Measurements from ENCODE around the gene WIPF1.

The WIPF1 gene

GRCh38 chr2:174527101-174527721, 70.4 kb downstream of the WIPF1 start:
- Mint-ChIP-seq H3K4me3 (no peak overlapping the region), H3K36me3 (peaks cover 13% of the 10 kb centered on the region), H3K27ac (no peak overlapping the region), H3K4me1 (peaks cover 14% of the 10 kb centered on the region), H3K27me3 (no peaks in the 10 kb centered on the region), H3K9me3 (peaks cover 11% of the 10 kb centered on the region)
- no peak for ATAC-seq

DNA sequence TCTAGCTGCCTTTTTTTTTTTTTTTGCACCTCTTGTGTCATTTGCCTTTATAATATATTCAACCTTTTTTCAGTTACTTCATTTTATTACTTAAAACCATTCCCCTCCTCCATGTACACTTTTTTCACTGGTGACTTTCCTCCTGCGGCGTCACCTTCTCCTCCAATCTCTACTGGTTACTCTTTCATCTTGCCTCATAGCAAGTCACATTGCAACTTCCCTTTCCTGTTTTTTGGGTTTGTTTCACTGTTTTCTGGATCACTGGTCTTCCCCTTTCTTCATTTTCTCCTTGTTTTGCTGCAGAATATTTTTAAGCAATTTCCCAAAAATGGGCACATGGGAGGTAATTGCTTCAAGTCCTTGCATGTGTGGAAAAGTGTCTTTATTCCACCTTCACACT, 73.1 kb downstream of the WIPF1 start:
- no peak for ATAC-seq
- H3K27me3 Mint-ChIP-seq: no peaks in the 10 kb centered on the region
- H3K36me3 Mint-ChIP-seq: peaks cover 13% of the 10 kb centered on the region
- H3K4me3 Mint-ChIP-seq: no peak overlapping the region
- peaks cover 14% of the 10 kb centered on the region for H3K4me1 Mint-ChIP-seq
- no peak overlapping the region for H3K27ac Mint-ChIP-seq
- H3K9me3 Mint-ChIP-seq: peaks cover 11% of the 10 kb centered on the region

DNA sequence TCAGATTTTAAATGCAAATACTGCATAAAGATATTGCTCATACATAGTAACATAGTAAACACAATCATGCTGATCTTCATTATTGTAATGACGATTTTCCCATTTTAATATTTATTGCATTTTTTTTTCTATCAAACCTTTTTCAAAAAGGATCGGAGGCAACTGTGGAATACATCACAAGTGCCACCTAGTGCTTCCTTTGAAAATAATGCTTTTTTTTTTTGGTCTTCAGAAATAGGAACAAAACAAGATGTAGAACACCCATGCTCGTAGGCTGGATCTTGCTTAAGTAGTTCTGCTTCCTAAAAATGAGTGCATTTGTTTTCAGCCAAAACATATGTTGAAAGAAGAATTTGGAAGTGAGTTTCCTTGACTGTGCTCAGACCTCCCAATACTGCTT, 75.1 kb downstream of the WIPF1 start:
- H3K36me3 Mint-ChIP-seq: peaks cover 5% of the 10 kb centered on the region
- no peak overlapping the region for H3K4me3 Mint-ChIP-seq
- H3K4me1 Mint-ChIP-seq: peaks cover 17% of the 10 kb centered on the region
- peaks cover 7% of the 10 kb centered on the region for H3K9me3 Mint-ChIP-seq
- no peak overlapping the region for H3K27ac Mint-ChIP-seq
- no peak for ATAC-seq
- H3K27me3 Mint-ChIP-seq: no peaks in the 10 kb centered on the region

GRCh38 chr2:174518395-174518794, 79.2 kb downstream of the WIPF1 start:
- no peak for ATAC-seq
- no peaks in the 10 kb centered on the region for H3K27me3 Mint-ChIP-seq
- H3K27ac Mint-ChIP-seq: no peak overlapping the region
- no peaks in the 10 kb centered on the region for H3K36me3 Mint-ChIP-seq
- H3K4me1 Mint-ChIP-seq: peaks cover 16% of the 10 kb centered on the region
- no peak overlapping the region for H3K4me3 Mint-ChIP-seq
- no peaks in the 10 kb centered on the region for H3K9me3 Mint-ChIP-seq

GRCh38 chr2:174516501-174517378, 80.9 kb downstream of the WIPF1 start:
- Mint-ChIP-seq H3K27me3 (no peaks in the 10 kb centered on the region), H3K9me3 (peaks cover 2% of the 10 kb centered on the region), H3K4me3 (peak overlapping the region; percentile 30), H3K27ac (peak overlapping the region; percentile 48), H3K4me1 (peaks cover 16% of the 10 kb centered on the region), H3K36me3 (no peaks in the 10 kb centered on the region)
- peak; percentile 75 for ATAC-seq

DNA sequence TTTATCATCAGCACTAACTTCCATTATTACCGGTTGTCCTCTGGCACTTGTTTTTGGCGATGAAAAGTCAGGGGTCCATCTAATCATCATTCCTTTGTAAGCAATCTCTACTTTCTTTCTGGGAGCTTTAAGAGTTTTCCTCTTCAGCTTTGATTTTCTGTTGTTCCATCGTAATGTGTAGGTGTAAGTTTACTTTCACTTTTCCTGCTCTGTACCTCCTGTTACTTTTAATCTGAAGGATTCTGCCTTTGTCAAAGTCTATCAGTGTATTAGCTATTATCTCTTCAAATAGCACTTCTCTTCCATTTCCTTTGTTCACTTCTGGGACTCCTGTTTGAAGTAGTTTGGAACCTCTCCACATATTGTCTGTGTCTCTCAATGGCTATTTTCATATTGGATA, 85.3 kb downstream of the WIPF1 start:
- H3K27ac Mint-ChIP-seq: no peak overlapping the region
- H3K9me3 Mint-ChIP-seq: peaks cover 10% of the 10 kb centered on the region
- no peak for ATAC-seq
- no peaks in the 10 kb centered on the region for H3K27me3 Mint-ChIP-seq
- peaks cover 11% of the 10 kb centered on the region for H3K36me3 Mint-ChIP-seq
- H3K4me1 Mint-ChIP-seq: peaks cover 12% of the 10 kb centered on the region
- no peak overlapping the region for H3K4me3 Mint-ChIP-seq

DNA sequence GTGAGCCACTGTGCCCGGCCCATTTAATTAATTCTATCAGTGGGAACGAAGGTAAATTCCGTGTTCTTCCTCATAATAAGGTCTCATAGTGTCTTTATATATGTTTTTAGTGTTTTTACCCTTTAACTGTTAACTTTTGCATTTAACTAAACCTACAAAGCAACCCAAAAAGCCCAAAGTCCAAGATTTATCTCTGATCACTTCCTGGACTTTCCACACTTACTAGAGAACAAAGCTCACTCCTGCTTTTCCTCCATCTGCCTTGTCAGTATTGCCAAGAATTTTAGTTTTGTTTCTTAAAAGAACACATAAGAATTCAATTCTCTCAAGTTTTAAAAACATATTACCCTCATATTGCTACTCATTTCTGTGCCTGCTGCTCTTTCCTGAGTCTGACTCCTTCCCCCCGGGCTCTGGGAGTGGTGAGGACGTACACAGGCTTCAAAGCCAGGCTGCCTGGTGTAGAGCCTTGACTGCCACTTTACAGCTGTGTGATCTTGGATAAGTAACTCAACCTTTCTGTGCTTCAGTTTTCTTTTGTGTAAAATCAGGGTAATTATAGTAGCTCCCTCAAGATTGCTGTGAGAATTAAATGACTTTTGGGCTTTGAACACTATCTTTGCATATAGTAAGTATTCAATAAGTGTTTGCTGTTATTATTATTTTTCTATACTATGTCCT, 85.9 kb downstream of the WIPF1 start:
- H3K9me3 Mint-ChIP-seq: peaks cover 14% of the 10 kb centered on the region
- H3K36me3 Mint-ChIP-seq: peaks cover 11% of the 10 kb centered on the region
- H3K4me3 Mint-ChIP-seq: no peak overlapping the region
- H3K27ac Mint-ChIP-seq: no peak overlapping the region
- no peaks in the 10 kb centered on the region for H3K27me3 Mint-ChIP-seq
- no peak for ATAC-seq
- peaks cover 6% of the 10 kb centered on the region for H3K4me1 Mint-ChIP-seq

DNA sequence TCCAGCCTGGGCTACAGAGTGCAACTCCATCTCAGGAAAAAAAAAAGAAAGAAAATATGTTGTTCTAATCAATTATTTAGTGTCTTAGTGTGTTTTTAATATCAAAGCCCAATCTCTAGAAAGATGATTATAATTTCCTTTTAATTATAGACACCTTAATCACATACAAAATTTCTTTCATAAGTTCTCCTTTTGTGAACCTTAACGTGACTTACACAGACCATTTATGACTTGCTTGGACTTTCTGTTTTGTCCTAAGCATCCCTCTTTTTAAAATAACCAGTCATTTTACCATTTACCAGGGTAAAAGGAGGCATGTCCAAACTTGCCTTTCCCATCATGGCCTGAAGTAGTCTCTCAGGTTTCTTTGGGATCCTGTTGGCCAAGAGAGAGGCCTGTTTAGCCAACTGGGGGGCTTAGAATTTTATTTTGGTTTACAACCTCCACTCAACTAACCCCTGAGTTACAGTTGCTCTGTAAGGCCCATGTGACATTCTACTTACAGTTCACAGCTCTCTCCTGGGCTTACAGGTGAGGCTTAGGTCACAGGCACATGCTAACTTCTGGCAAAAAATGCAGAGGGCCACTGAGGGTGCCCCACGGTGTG, 86.9 kb downstream of the WIPF1 start:
- H3K4me1 Mint-ChIP-seq: no peaks in the 10 kb centered on the region
- peaks cover 11% of the 10 kb centered on the region for H3K36me3 Mint-ChIP-seq
- ATAC-seq: no peak
- no peak overlapping the region for H3K27ac Mint-ChIP-seq
- H3K4me3 Mint-ChIP-seq: no peak overlapping the region
- H3K9me3 Mint-ChIP-seq: peaks cover 14% of the 10 kb centered on the region
- no peaks in the 10 kb centered on the region for H3K27me3 Mint-ChIP-seq
